HepG2 (cell line): Measurements from ENCODE around the gene TTLL8. TPM values are rescaled to one million over a fixed set of nuclear protein-coding genes. Genes with fewer than 3 reads are reported as not detected.

Experiments
- FOSL1 ChIP-seq: sonication (generic); formaldehyde crosslinking; IDR thresholded peaks from 2 replicates; pipeline ENCODE4 v1.9.0; 2021; ENCODE audit warnings: missing genetic modification reagents, borderline replicate concordance
- IKZF1 ChIP-seq: fragments of 450-650 bp; IDR thresholded peaks from 2 replicates; pipeline ENCODE4 v1.7.1; 2016
- MIER3 ChIP-seq: IDR thresholded peaks from 2 replicates; pipeline ENCODE4 v1.6.1; 2016; ENCODE audit warnings: missing compliant biosample characterization, borderline replicate concordance
- NR0B2 ChIP-seq: sonication (generic); formaldehyde crosslinking; IDR thresholded peaks from 2 replicates; pipeline ENCODE4 v1.4.0; 2020; ENCODE audit warnings: mild to moderate bottlenecking, missing genetic modification reagents
- PATZ1 ChIP-seq: sonication (generic); formaldehyde crosslinking; IDR thresholded peaks from 2 replicates; pipeline ENCODE4 v1.4.0; 2020; ENCODE audit warnings: missing genetic modification reagents
- PITX1 ChIP-seq: sonication (generic); formaldehyde crosslinking; IDR thresholded peaks from 2 replicates; pipeline ENCODE4 v1.5.1; 2020; ENCODE audit warnings: mild to moderate bottlenecking, missing genetic modification reagents
- YY1 ChIP-seq: IDR thresholded peaks from 2 replicates; pipeline ENCODE4 v1.6.1; 2011; ENCODE audit warnings: low read length, low read depth, moderate library complexity, mild to moderate bottlenecking; ENCODE audit not compliant: insufficient read depth, insufficient replicate concordance
- ZNF207 ChIP-seq: fragments of 450-650 bp; IDR thresholded peaks from 2 replicates; pipeline ENCODE4 v1.6.1; 2016; ENCODE audit warnings: antibody characterized with exemption, borderline replicate concordance
- ZNF350 ChIP-seq: sonication (generic); formaldehyde crosslinking; IDR thresholded peaks from 2 replicates; pipeline ENCODE4 v1.4.0; 2020; ENCODE audit warnings: mild to moderate bottlenecking, low read depth, missing genetic modification reagents, borderline replicate concordance
- ZNF687 ChIP-seq: sonication (generic); formaldehyde crosslinking; IDR thresholded peaks from 2 replicates; pipeline ENCODE4 v1.5.1; 2020; ENCODE audit warnings: mild to moderate bottlenecking, missing genetic modification reagents, moderate library complexity
- ZNF841 ChIP-seq: sonication (generic); formaldehyde crosslinking; IDR thresholded peaks from 2 replicates; pipeline ENCODE4 v1.8.1; 2023; ENCODE audit warnings: missing genetic modification reagents, borderline replicate concordance
- polyA plus RNA-seq, 8 experiments: library from polyadenylated mRNA; depleted of rRNA in 3 of 8; stranded (reverse) in 7 of 8; unstranded in 1 of 8; fragments of >200 nt; fragmentation: Illumina TruSeq in 4 of 8; extraction: Trizol in 4 of 8; gene quantifications; 2 replicates each; pipeline versions ENCODE4 v1.2.1 to v1.2.3, GENCODE V29; 2011 to 2016; ENCODE audit warnings: low read depth in 4 of 8, missing spikeins in 1 of 8, mixed read lengths in 1 of 8; ENCODE audit not compliant: insufficient read depth in 1 of 8
- total RNA-seq, 5 experiments: library from RNA; depleted of rRNA; stranded (reverse); fragments of >200 nt; fragmentation: Illumina TruSeq; extraction: Trizol; gene quantifications; 2 replicates each; pipeline ENCODE4 v1.2.3, GENCODE V29; 2016; ENCODE audit warnings: low read depth in 1 of 5
- TF ChIP-seq, protein P1 (sequence below): sonication (generic); formaldehyde crosslinking; IDR thresholded peaks from 2 replicates; pipeline ENCODE4 v1.5.0; 2020; ENCODE audit warnings: missing genetic modification reagents
- TF ChIP-seq, protein P2 (sequence below): sonication (generic); formaldehyde crosslinking; IDR thresholded peaks from 2 replicates; pipeline ENCODE4 v1.5.1; 2020; ENCODE audit warnings: missing genetic modification reagents, mild to moderate bottlenecking, borderline replicate concordance

The TTLL8 gene
- total and polyA plus RNA-seq, 2 of the 13 experiments (the other 11 are each of a cell fraction or from before 2014, with no cell fraction given) = not detected

DNA sequence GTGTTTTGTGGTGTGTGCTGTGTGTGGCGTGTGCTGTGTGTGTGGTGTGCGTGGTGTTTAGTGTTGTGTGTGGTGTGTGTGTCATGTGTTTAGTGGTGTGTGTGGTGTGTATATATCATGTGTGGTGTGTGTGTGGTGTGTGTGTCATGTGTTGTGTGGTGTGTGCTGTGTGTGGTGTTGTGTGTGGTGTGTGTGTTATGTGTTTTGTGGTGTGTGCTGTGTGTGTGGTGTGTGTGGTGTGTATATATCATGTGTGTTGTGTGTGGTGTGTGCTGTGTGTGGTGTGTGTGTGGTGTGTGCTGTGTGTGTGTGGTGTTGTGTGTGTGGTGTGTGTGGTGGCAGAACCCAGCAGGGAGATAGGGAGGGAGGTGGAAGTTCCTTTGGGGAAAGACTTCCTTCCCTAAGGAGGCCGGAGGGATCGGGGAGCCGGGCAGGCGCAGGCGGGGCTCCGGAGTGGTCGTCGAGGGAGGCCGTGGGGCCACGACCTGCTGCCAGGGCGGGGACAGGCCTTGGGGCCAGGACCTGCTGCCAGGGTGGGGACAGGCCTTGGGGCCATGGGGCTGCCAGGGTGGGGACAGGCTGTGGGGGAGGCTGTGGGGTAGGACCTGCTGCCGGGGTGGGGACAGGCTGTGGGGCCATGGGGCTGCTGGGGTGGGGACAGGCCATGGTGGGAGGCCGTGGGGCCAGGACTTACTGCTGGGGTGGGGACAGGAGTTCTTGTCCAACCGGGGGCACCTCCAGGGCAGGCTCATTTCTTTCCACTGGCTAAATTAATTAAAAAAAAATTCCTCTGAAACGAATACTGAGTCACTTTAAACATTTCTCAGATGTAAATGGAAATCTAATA lies 82.3 kb downstream of the TTLL8 start (continued):
- TF ChIP-seq, protein P1, sequence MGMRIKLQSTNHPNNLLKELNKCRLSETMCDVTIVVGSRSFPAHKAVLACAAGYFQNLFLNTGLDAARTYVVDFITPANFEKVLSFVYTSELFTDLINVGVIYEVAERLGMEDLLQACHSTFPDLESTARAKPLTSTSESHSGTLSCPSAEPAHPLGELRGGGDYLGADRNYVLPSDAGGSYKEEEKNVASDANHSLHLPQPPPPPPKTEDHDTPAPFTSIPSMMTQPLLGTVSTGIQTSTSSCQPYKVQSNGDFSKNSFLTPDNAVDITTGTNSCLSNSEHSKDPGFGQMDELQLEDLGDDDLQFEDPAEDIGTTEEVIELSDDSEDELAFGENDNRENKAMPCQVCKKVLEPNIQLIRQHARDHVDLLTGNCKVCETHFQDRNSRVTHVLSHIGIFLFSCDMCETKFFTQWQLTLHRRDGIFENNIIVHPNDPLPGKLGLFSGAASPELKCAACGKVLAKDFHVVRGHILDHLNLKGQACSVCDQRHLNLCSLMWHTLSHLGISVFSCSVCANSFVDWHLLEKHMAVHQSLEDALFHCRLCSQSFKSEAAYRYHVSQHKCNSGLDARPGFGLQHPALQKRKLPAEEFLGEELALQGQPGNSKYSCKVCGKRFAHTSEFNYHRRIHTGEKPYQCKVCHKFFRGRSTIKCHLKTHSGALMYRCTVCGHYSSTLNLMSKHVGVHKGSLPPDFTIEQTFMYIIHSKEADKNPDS = no peak
- TF ChIP-seq, protein P2, sequence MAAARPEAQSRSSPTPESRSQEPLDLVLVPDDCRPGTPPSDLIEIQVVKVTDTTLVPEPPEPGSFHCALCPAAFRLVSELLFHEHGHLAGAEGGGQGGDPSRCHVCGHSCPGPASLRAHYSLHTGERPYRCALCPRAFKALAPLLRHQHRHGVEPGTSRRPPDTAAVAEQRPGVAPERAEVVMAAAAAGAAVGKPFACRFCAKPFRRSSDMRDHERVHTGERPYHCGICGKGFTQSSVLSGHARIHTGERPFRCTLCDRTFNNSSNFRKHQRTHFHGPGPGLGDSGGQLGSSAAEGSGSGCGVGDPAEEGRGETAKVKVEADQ (CRISPR knock-in tag) = no peak
- no peak for TF ChIP-seq ZNF841
- no peak for TF ChIP-seq FOSL1 (CRISPR knock-in tag)
- TF ChIP-seq NR0B2 (CRISPR knock-in tag) = no peak
- TF ChIP-seq YY1 = no peak
- TF ChIP-seq ZNF207 = no peak
- no peak for TF ChIP-seq MIER3 (CRISPR knock-in tag)
- TF ChIP-seq ZNF350 (CRISPR knock-in tag) = no peak
- 0 out of 2 replicates have a peak, but pooled peaks have one; percentile 11 for TF ChIP-seq PATZ1
- peak; percentile 24; the same call in 1 of the 2 replicates for TF ChIP-seq ZNF687 (CRISPR knock-in tag)
- 0 out of 2 replicates have a peak, but pooled peaks have one; percentile 11 for TF ChIP-seq IKZF1
- no peak for TF ChIP-seq PITX1 (CRISPR knock-in tag)
